ENCODE measurements around the gene TMEM178B. TPM values are rescaled to one million over a fixed set of nuclear protein-coding genes. Genes with fewer than 3 reads are reported as not detected.

TMEM178B gene
- polyA plus RNA-seq, 1 donor (not counting 4 experiments of a cell fraction or from before 2014, with no cell fraction given), result not detected

- Histone ChIP-seq H3K79me2 (ENCODE audit: control insufficient read depth, insufficient read depth, low read length) (no peaks in the 10 kb centered on the region), H2AFZ (ENCODE audit: control insufficient read depth, low read length) (no peak overlapping the region), H3K36me3 (ENCODE audit: control insufficient read depth in 2 of 2, extremely low read depth in 1 of 2, insufficient read depth in 2 of 2, low read length in 2 of 2) (no peaks in the 10 kb centered on the region), H3K4me1 (ENCODE audit: control insufficient read depth, extremely low read depth, insufficient read depth, low read length) (no peaks in the 10 kb centered on the region), H3K9me3 (ENCODE audit: control insufficient read depth, low read depth, low read length) (no peaks in the 10 kb centered on the region), H3K9ac (ENCODE audit: control insufficient read depth, extremely low read depth, insufficient read depth, low read length) (no peak overlapping the region), H3K27ac (ENCODE audit: control insufficient read depth, insufficient read depth, low read length) (no peak overlapping the region), H3K9me1 (ENCODE audit: control insufficient read depth, extremely low read depth, insufficient read depth, low read length) (no peaks in the 10 kb centered on the region), H3K4me3 (ENCODE audit: control insufficient read depth in 2 of 3, extremely low read depth in 1 of 3, insufficient read depth in 2 of 3, low read depth in 1 of 3, low read length in 3 of 3) (no peak overlapping the region), H3K4me2 (ENCODE audit: control insufficient read depth, extremely low read depth, insufficient read depth, low read depth, low read length) (no peak overlapping the region), H3K27me3 (ENCODE audit: control insufficient read depth, extremely low read depth, insufficient read depth, low read length) (no peaks in the 10 kb centered on the region), H4K20me1 (ENCODE audit: control insufficient read depth, extremely low read depth, insufficient read depth, low read length) (no peaks in the 10 kb centered on the region)
- TF ChIP-seq CTCF (optimal IDR thresholded peaks at IDR 0.05 in 1 of 3, IDR thresholded peaks at IDR 0.05 in 1 of 3, conservative IDR thresholded peaks at IDR 0.05 in 1 of 3; ENCODE audit: extremely low read depth in 1 of 3, insufficient read depth in 2 of 3, low read length in 3 of 3), result no peak
- TF ChIP-seq EZH2 (IDR thresholded peaks at IDR 0.05; ENCODE audit: low read length), result no peak
- dilution Hi-C loops (cut with MboI; ENCODE audit: extremely low pct_ligation_motif_present, low sequenced_read_pairs), result no loop called here
- DNase-seq (ENCODE audit: low read depth, low spot score) (no peak), FAIRE-seq (no peak)
Measured at GRCh38 chr7:141340991-141341390, 267.1 kb downstream of the TMEM178B start.

GRCh38 chr7:141342621-141343408 is 269.0 kb downstream of the TMEM178B start:
- H3K4me2 ChIP-seq (ENCODE audit: control insufficient read depth, extremely low read depth, insufficient read depth, low read depth, low read length), result no peak overlapping the region
- no peaks in the 10 kb centered on the region for H3K79me2 ChIP-seq (ENCODE audit: control insufficient read depth, insufficient read depth, low read length)
- no peaks in the 10 kb centered on the region for H3K27me3 ChIP-seq (ENCODE audit: control insufficient read depth, extremely low read depth, insufficient read depth, low read length)
- H3K4me3 ChIP-seq (ENCODE audit: control insufficient read depth in 2 of 3, extremely low read depth in 1 of 3, insufficient read depth in 2 of 3, low read depth in 1 of 3, low read length in 3 of 3), result no peak overlapping the region
- FAIRE-seq (no peak), DNase-seq (ENCODE audit: low read depth, low spot score) (no peak)
- no peak overlapping the region for H3K9ac ChIP-seq (ENCODE audit: control insufficient read depth, extremely low read depth, insufficient read depth, low read length)
- TF ChIP-seq EZH2 (IDR thresholded peaks at IDR 0.05; ENCODE audit: low read length) (no peak), CTCF (optimal IDR thresholded peaks at IDR 0.05 in 1 of 3, IDR thresholded peaks at IDR 0.05 in 1 of 3, conservative IDR thresholded peaks at IDR 0.05 in 1 of 3; ENCODE audit: extremely low read depth in 1 of 3, insufficient read depth in 2 of 3, low read length in 3 of 3) (no peak)
- H4K20me1 ChIP-seq (ENCODE audit: control insufficient read depth, extremely low read depth, insufficient read depth, low read length), result no peaks in the 10 kb centered on the region
- no peaks in the 10 kb centered on the region for H3K9me1 ChIP-seq (ENCODE audit: control insufficient read depth, extremely low read depth, insufficient read depth, low read length)
- H3K36me3 ChIP-seq (ENCODE audit: control insufficient read depth in 2 of 2, extremely low read depth in 1 of 2, insufficient read depth in 2 of 2, low read length in 2 of 2), result no peaks in the 10 kb centered on the region
- no peaks in the 10 kb centered on the region for H3K4me1 ChIP-seq (ENCODE audit: control insufficient read depth, extremely low read depth, insufficient read depth, low read length)
- dilution Hi-C loops (cut with MboI; ENCODE audit: extremely low pct_ligation_motif_present, low sequenced_read_pairs), result no loop called here
- no peak overlapping the region for H3K27ac ChIP-seq (ENCODE audit: control insufficient read depth, insufficient read depth, low read length)
- no peaks in the 10 kb centered on the region for H3K9me3 ChIP-seq (ENCODE audit: control insufficient read depth, low read depth, low read length)
- H2AFZ ChIP-seq (ENCODE audit: control insufficient read depth, low read length), result no peak overlapping the region
